Activated T-cell treated with anti-CD3 and anti-CD28 coated beads, Interleukin-2, amount 50 U/mL, for 4 hours (primary cell): ENCODE data around the gene PACRG. TPM values are rescaled to one million over a fixed set of nuclear protein-coding genes. Genes with fewer than 3 reads are reported as not detected.

Experiments used
- ATAC-seq, 2 donors: fragments of 200-7000 bp; cut with Tn5 transposase; one replicate each; pipeline ENCODE4 v1.10.0; 2021
- DNase-seq: peaks from one replicate; pipeline ENCODE4 v3.0.0-alpha.2; 2020
- H3K27me3 Mint-ChIP-seq: one replicate; pipeline ENCODE4 v1.8.0; 2021; ENCODE audit warnings: low read depth, mixed read lengths
- H3K36me3 Mint-ChIP-seq: one replicate; pipeline ENCODE4 v1.8.0; 2022; ENCODE audit warnings: mixed read lengths; ENCODE audit not compliant: insufficient read depth
- H3K4me1 Mint-ChIP-seq: one replicate; pipeline ENCODE4 v1.8.0; 2021; ENCODE audit warnings: low read depth, mixed read lengths
- H3K4me3 Mint-ChIP-seq: one replicate; pipeline ENCODE4 v1.8.0; 2021; ENCODE audit warnings: mild to moderate bottlenecking, moderate library complexity, mixed read lengths
- H3K9me3 Mint-ChIP-seq: one replicate; pipeline ENCODE4 v1.8.0; 2021; ENCODE audit warnings: mixed read lengths
- total RNA-seq, 3 donors: library from RNA; stranded (reverse); gene quantifications; one replicate each; pipeline ENCODE4 v1.2.1, GENCODE V29; 2021

PACRG gene
- total RNA-seq, 3 donors from 2014 or later, result not detected

DNA sequence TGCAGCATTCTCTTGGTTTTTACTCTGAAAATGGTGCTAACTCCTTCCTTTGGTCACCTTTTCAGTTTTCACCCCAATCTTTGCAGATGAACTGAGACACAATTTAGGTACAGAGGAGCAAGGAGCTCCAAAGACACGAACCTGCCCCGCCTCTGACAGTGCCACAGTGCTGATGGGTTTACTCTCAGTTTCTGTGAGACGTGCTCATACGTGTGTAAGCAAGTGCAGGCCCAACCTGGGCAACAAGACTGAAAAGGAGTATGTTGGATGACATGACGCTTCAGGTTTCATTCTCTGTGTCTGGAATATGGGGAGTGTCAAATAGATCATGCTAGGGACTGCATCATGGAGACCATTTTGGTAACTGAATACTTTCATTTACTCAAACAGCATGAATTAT is 352.5 kb downstream of the PACRG start:
- ATAC-seq (no peak), DNase-seq (no peak)
- H3K36me3 Mint-ChIP-seq, result no peaks in the 10 kb centered on the region
- H3K4me1 Mint-ChIP-seq, result no peaks in the 10 kb centered on the region
- H3K27me3 Mint-ChIP-seq, result no peaks in the 10 kb centered on the region
- H3K4me3 Mint-ChIP-seq, result no peak overlapping the region
- H3K9me3 Mint-ChIP-seq, result no peaks in the 10 kb centered on the region

GRCh38 chr6:163083141-163083540 is 355.4 kb downstream of the PACRG start:
- Mint-ChIP-seq H3K36me3 (no peaks in the 10 kb centered on the region), H3K9me3 (no peaks in the 10 kb centered on the region), H3K4me1 (no peaks in the 10 kb centered on the region), H3K4me3 (no peak overlapping the region), H3K27me3 (peaks cover 3% of the 10 kb centered on the region)
- ATAC-seq (no peak), DNase-seq (no peak)

GRCh38 chr6:163085426-163085825 is 357.7 kb downstream of the PACRG start:
- DNase-seq (no peak), ATAC-seq (no peak)
- Mint-ChIP-seq H3K27me3 (peaks cover 3% of the 10 kb centered on the region), H3K4me1 (no peaks in the 10 kb centered on the region), H3K9me3 (no peaks in the 10 kb centered on the region), H3K4me3 (no peak overlapping the region), H3K36me3 (no peaks in the 10 kb centered on the region)

DNA sequence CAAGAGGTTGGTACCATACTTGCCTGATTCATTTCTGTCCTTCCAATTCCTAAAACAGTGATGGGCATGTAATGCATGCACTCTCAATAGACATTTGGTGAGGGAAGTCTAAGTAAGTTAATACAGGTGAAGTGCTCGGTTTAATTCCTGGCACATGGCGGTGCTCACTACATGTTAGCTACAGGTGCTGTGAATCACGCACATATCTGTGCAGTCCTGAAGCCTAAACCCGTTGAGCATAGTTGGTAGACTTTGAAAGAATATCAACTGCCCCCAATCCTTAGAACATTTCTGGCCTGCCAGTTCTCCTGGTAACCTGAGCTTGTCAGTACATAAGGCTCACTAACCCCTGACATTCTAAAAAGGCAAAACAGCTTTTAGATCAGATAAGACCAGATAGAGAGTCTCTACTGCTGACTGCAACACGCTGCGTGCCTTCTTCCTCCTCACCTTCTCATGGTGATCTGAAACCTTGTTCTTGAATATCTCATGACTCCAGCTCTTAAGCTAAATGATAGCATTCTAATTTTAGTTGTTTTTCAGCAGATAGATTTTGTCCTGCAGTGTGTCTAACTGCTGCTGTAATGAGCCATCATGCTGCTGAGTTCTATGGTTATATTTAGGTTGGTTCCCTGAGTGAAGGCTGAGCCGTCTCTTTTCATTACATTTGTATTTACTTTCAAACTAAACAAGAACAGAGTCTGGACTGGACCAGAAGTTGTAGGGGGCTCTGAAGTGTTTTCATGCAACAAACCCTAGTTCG is 358.3 kb downstream of the PACRG start:
- Mint-ChIP-seq H3K4me3 (no peak overlapping the region), H3K27me3 (peaks cover 3% of the 10 kb centered on the region), H3K36me3 (no peaks in the 10 kb centered on the region), H3K4me1 (no peaks in the 10 kb centered on the region), H3K9me3 (no peaks in the 10 kb centered on the region)
- ATAC-seq, result no peak
- DNase-seq, result no peak

GRCh38 chr6:163086624-163086920 is 358.8 kb downstream of the PACRG start:
- H3K27me3 Mint-ChIP-seq, result peaks cover 3% of the 10 kb centered on the region
- DNase-seq, result no peak
- no peaks in the 10 kb centered on the region for H3K4me1 Mint-ChIP-seq
- ATAC-seq, result no peak
- no peaks in the 10 kb centered on the region for H3K36me3 Mint-ChIP-seq
- no peak overlapping the region for H3K4me3 Mint-ChIP-seq
- H3K9me3 Mint-ChIP-seq, result no peaks in the 10 kb centered on the region

GRCh38 chr6:163087981-163088380 is 360.2 kb downstream of the PACRG start:
- peaks cover 3% of the 10 kb centered on the region for H3K27me3 Mint-ChIP-seq

GRCh38 chr6:163092876-163093275 is 365.1 kb downstream of the PACRG start:
- no peaks in the 10 kb centered on the region for H3K9me3 Mint-ChIP-seq
- ATAC-seq (no peak), DNase-seq (no peak)
- H3K4me3 Mint-ChIP-seq, result no peak overlapping the region
- H3K27me3 Mint-ChIP-seq, result no peaks in the 10 kb centered on the region
- H3K36me3 Mint-ChIP-seq, result no peaks in the 10 kb centered on the region
- H3K4me1 Mint-ChIP-seq, result no peaks in the 10 kb centered on the region

More at GRCh38 chr6:163087981-163088380, 360.2 kb downstream of the PACRG start:
- ATAC-seq (no peak), DNase-seq (no peak)
- no peaks in the 10 kb centered on the region for H3K9me3 Mint-ChIP-seq
- no peaks in the 10 kb centered on the region for H3K4me1 Mint-ChIP-seq
- H3K4me3 Mint-ChIP-seq, result no peak overlapping the region
- no peaks in the 10 kb centered on the region for H3K36me3 Mint-ChIP-seq

- H3K4me3 Mint-ChIP-seq, result no peak overlapping the region
- H3K9me3 Mint-ChIP-seq, result no peaks in the 10 kb centered on the region
- DNase-seq (no peak), ATAC-seq (no peak)
- no peaks in the 10 kb centered on the region for H3K4me1 Mint-ChIP-seq
- no peaks in the 10 kb centered on the region for H3K27me3 Mint-ChIP-seq
- no peaks in the 10 kb centered on the region for H3K36me3 Mint-ChIP-seq
These were observed 367.1 kb downstream of the PACRG start for GRCh38 chr6:163094881-163095280.

DNA sequence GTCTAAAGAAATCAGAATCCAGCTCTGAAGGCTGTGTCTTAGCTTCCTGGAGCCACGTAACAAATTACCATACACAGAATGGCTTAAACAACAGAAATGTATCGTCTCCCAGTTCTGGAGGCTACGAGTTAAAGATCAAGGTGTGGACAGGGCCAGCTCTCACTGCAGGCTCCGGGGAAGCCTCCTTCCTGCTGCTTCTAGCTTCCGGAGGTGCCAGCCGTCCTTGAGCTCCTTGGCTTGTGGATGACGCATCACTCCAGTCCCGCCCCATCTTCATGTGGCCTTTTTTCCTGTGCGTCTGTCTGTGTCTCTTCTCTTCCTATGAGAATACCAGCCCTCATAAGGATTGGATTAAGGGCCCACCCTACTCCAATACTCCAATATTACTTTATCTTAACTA is 367.6 kb downstream of the PACRG start:
- Mint-ChIP-seq H3K27me3 (no peaks in the 10 kb centered on the region), H3K9me3 (no peaks in the 10 kb centered on the region), H3K36me3 (no peaks in the 10 kb centered on the region), H3K4me1 (no peaks in the 10 kb centered on the region), H3K4me3 (no peak overlapping the region)
- DNase-seq (no peak), ATAC-seq (no peak)

DNA sequence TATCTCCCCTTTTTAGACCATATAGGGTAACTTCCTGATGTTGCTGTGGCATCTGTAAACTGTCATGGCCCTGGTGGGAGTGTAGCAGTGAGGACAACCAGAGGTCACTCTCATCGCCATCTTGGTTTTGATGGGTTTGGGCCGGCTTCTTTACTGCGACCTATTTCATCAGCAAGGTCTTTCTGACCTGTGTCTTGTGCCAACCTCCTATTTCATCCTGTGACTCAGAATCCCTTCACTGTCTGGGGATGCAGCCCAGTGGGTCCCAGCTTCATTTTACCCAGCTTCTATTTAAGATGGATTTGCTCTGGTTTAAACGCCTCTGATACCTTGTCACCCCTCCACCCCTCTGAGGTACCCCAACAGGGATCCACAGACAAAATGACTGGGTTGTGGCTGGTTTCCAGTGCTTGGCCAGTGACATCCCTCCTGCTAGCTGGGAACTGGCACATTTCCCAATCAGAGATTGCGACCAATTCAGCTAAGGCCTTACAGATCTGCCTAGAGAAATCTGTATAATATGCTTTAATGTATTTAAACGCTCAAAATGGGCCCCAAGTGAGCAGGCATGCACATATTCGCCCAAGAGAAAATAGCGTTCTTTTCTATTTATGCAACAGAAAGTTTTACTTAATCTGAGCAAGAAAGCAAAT is 371.2 kb downstream of the PACRG start:
- Mint-ChIP-seq H3K36me3 (no peaks in the 10 kb centered on the region), H3K4me3 (no peak overlapping the region), H3K9me3 (no peaks in the 10 kb centered on the region), H3K4me1 (no peaks in the 10 kb centered on the region), H3K27me3 (peaks cover 2% of the 10 kb centered on the region)
- DNase-seq, result no peak
- no peak for ATAC-seq

GRCh38 chr6:163099621-163100171 is 371.9 kb downstream of the PACRG start:
- no peaks in the 10 kb centered on the region for H3K4me1 Mint-ChIP-seq
- H3K4me3 Mint-ChIP-seq, result no peak overlapping the region
- no peaks in the 10 kb centered on the region for H3K9me3 Mint-ChIP-seq
- no peaks in the 10 kb centered on the region for H3K36me3 Mint-ChIP-seq
- H3K27me3 Mint-ChIP-seq, result peaks cover 2% of the 10 kb centered on the region
- DNase-seq (no peak), ATAC-seq (no peak)

GRCh38 chr6:163100259-163100658 is 372.5 kb downstream of the PACRG start:
- Mint-ChIP-seq H3K9me3 (no peaks in the 10 kb centered on the region), H3K36me3 (no peaks in the 10 kb centered on the region), H3K27me3 (peaks cover 2% of the 10 kb centered on the region), H3K4me1 (no peaks in the 10 kb centered on the region), H3K4me3 (no peak overlapping the region)
- DNase-seq (no peak), ATAC-seq (no peak)

DNA sequence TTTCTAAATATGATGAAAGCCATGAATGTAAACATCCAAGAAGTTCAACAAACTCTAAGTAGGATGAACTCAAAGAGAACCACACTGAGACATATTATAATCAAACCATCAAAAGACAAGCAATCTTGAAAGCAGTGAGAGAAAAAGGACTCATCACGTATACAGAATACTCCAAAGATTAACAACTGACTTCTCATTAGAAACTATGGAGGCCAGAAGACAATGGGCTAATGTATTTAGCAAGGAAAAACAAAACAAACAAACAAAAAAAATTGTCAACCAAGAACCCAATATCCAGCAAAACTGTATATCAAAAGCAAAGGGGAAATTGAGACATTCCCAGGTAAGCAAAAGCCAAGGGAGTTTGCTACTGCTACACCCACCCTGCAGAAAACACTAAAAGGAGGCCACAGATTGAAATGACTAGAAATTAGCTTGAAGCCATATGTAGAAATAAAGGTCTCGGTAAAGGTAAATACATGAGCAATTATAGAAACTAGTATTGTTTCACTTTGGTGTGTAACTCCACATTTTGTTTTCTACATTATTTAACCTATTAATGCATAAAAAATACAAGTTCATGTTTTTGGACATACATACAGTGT is 385.7 kb downstream of the PACRG start:
- no peaks in the 10 kb centered on the region for H3K4me1 Mint-ChIP-seq
- no peaks in the 10 kb centered on the region for H3K27me3 Mint-ChIP-seq

GRCh38 chr6:163118941-163119340 is 391.2 kb downstream of the PACRG start:
- DNase-seq (no peak), ATAC-seq (no peak)
- no peaks in the 10 kb centered on the region for H3K36me3 Mint-ChIP-seq
- H3K27me3 Mint-ChIP-seq, result no peaks in the 10 kb centered on the region
- no peak overlapping the region for H3K4me3 Mint-ChIP-seq
- H3K4me1 Mint-ChIP-seq, result no peaks in the 10 kb centered on the region
- no peaks in the 10 kb centered on the region for H3K9me3 Mint-ChIP-seq

More for the DNA sequence above, 385.7 kb downstream of the PACRG start:
- Mint-ChIP-seq H3K9me3 (peaks cover 16% of the 10 kb centered on the region), H3K4me3 (no peak overlapping the region), H3K36me3 (no peaks in the 10 kb centered on the region)
- DNase-seq (no peak), ATAC-seq (no peak)

- no peak for DNase-seq
- Mint-ChIP-seq H3K9me3 (no peaks in the 10 kb centered on the region), H3K36me3 (no peaks in the 10 kb centered on the region), H3K27me3 (no peaks in the 10 kb centered on the region), H3K4me3 (no peak overlapping the region), H3K4me1 (no peaks in the 10 kb centered on the region)
- no peak for ATAC-seq
These were observed 392.4 kb downstream of the PACRG start for GRCh38 chr6:163120223-163120622.
